DMS 273 (cell line): ENCODE results near the gene NLN.
"Not testable (repeated sequence)": the region's sequence is repeated elsewhere in the genome, so short reads cannot be mapped to it uniquely, and the experiment has no call there.

Experiments used
- DNase-seq: peaks from one replicate; lab custom pipeline; 2025; ENCODE audit not compliant: unreplicated experiment; lab: John Stamatoyannopoulos, UW

The NLN gene

GRCh38 chr5:65732046-65732445 lies 10.0 kb downstream of the NLN start:
- DNase-seq = not testable (repeated sequence)

GRCh38 chr5:65734196-65734775 lies 12.3 kb downstream of the NLN start:
- not testable (repeated sequence) for DNase-seq

- no peak for DNase-seq
Measured at GRCh38 chr5:65734921-65735320, 12.9 kb downstream of the NLN start.

GRCh38 chr5:65736011-65736410 lies 14.0 kb downstream of the NLN start:
- no peak for DNase-seq

- DNase-seq = no peak
Measured at GRCh38 chr5:65737842-65738241, 15.8 kb downstream of the NLN start.

- DNase-seq = no peak
Measured at GRCh38 chr5:65738305-65738704, 16.3 kb downstream of the NLN start.

GRCh38 chr5:65739162-65739561 lies 17.2 kb downstream of the NLN start:
- no peak for DNase-seq

GRCh38 chr5:65742565-65743231 lies 20.7 kb downstream of the NLN start:
- peak; percentile 60 for DNase-seq

- no peak for DNase-seq
Measured at GRCh38 chr5:65749221-65749844, 27.3 kb downstream of the NLN start.

GRCh38 chr5:65749956-65750355 lies 28.0 kb downstream of the NLN start:
- DNase-seq = no peak

GRCh38 chr5:65750938-65751337 lies 28.9 kb downstream of the NLN start:
- DNase-seq = no peak

- DNase-seq = no peak
Measured at GRCh38 chr5:65753189-65753588, 31.2 kb downstream of the NLN start.

- DNase-seq = no peak
Measured at GRCh38 chr5:65758546-65759144, 36.6 kb downstream of the NLN start.

- no peak for DNase-seq
Measured at GRCh38 chr5:65760504-65761275, 38.7 kb downstream of the NLN start.

- no peak for DNase-seq
Measured at GRCh38 chr5:65762234-65762633, 40.2 kb downstream of the NLN start.

- no peak for DNase-seq
Measured at GRCh38 chr5:65765582-65765981, 43.6 kb downstream of the NLN start.

GRCh38 chr5:65766175-65766574 lies 44.2 kb downstream of the NLN start:
- DNase-seq = no peak

- DNase-seq = no peak
Measured at GRCh38 chr5:65766781-65767180, 44.8 kb downstream of the NLN start.

GRCh38 chr5:65767565-65767964 lies 45.6 kb downstream of the NLN start:
- DNase-seq = no peak

- DNase-seq = no peak
Measured at GRCh38 chr5:65768723-65769346, 46.8 kb downstream of the NLN start.

- DNase-seq = no peak
Measured at GRCh38 chr5:65769539-65769938, 47.5 kb downstream of the NLN start.
